Measurements from ENCODE around the gene CARD11.

GRCh38 chr7:2913760-2914387 lies 129.8 kb downstream of the CARD11 start:
- TF ChIP-seq, protein P1, sequence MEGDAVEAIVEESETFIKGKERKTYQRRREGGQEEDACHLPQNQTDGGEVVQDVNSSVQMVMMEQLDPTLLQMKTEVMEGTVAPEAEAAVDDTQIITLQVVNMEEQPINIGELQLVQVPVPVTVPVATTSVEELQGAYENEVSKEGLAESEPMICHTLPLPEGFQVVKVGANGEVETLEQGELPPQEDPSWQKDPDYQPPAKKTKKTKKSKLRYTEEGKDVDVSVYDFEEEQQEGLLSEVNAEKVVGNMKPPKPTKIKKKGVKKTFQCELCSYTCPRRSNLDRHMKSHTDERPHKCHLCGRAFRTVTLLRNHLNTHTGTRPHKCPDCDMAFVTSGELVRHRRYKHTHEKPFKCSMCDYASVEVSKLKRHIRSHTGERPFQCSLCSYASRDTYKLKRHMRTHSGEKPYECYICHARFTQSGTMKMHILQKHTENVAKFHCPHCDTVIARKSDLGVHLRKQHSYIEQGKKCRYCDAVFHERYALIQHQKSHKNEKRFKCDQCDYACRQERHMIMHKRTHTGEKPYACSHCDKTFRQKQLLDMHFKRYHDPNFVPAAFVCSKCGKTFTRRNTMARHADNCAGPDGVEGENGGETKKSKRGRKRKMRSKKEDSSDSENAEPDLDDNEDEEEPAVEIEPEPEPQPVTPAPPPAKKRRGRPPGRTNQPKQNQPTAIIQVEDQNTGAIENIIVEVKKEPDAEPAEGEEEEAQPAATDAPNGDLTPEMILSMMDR (IDR thresholded peaks at IDR 0.05; ENCODE audit: low read depth, low read length) = no peak
- TF ChIP-seq POLR2A (IDR thresholded peaks at IDR 0.05; ENCODE audit: extremely low read depth, insufficient read length) (no peak), MYC (IDR thresholded peaks at IDR 0.05; ENCODE audit: low read depth, low read length) (no peak)
